Keratinocyte (primary cell): ENCODE measurements around the gene HINT2.

ENCODE experiments used
- CTCF ChIP-seq, 3 experiments: IDR thresholded peaks in 1 of 3; conservative IDR thresholded peaks in 1 of 3; optimal IDR thresholded peaks in 1 of 3; 2 replicates in 2 of 3; 3 replicates in 1 of 3; pipeline versions ENCODE3 to v1.5.1; 2011; ENCODE audit warnings: low read length in 3 of 3, mild to moderate bottlenecking in 3 of 3, moderate library complexity in 2 of 3, control low read depth in 1 of 3, inconsistent platforms in 1 of 3; ENCODE audit not compliant: insufficient read depth in 2 of 3; ENCODE audit errors: extremely low read depth in 1 of 3
- EZH2 ChIP-seq: IDR thresholded peaks from one replicate; pipeline ENCODE4 v1.6.1; 2012; ENCODE audit warnings: inconsistent platforms, mild to moderate bottlenecking, low read length, moderate library complexity

- TF ChIP-seq EZH2 = no peak
- no peak for TF ChIP-seq CTCF (optimal IDR thresholded peaks at IDR 0.05 in 1 of 3, IDR thresholded peaks at IDR 0.05 in 1 of 3, conservative IDR thresholded peaks at IDR 0.05 in 1 of 3; ENCODE audit: extremely low read depth in 1 of 3, insufficient read depth in 2 of 3, low read length in 3 of 3)
Observed at GRCh38 chr9:35862328-35862727, 47.5 kb upstream of the HINT2 start.
